Epithelial cell of prostate (primary cell): Measurements from ENCODE around the gene TMEM198.

Source experiments
- DNase-seq: peaks from one replicate; pipeline ENCODE4 v3.0.0-alpha.2; 2011; ENCODE audit warnings: low read depth, low spot score
- H3K27ac ChIP-seq: fragments of 450-650 bp; 2 replicates; pipeline ENCODE4 v1.5.1; 2017; ENCODE audit warnings: mild to moderate bottlenecking

The TMEM198 gene

DNA sequence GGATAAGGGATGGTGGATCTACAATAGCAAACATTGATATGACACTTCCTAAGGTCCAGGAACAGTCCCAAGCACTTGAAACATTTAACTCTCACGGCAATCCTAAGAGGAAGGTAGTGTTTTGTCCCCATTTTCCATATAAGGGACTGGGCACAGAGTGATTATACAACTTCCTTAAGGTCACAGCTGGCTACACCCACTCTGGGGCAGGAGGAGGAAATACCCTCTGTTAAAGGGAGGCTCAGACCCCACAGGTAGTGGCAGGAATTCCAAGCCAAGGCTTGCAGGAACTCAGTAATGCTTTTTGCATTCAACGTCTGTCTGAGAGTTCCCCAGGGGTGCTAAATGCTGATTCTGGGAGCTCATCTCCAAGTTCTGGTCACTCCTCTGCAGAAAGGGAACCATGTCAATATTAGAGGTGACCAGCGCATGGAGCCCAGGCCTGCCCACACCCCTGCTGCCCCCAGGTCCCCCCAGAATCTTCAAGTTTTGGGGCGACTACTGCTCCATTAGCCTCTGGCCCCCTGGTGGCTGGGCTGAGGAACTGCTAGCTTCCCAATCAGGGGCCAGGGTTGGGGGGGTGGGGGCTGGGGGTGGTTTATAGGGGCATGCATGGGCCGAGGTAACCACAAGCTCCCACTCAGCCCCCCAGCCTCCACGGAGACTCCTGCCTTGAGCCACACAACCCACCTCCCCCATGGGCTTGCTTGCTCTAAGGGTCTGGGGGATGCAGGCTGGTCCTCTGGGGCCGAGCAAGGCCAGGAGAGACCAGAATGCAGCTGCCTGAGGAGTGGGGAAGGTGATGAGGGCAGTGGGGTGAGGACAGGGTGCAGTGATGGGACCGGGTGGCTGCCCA, 16.4 kb downstream of the TMEM198 start:
- no peak for DNase-seq
- H3K27ac ChIP-seq, result no peak overlapping the region

DNA sequence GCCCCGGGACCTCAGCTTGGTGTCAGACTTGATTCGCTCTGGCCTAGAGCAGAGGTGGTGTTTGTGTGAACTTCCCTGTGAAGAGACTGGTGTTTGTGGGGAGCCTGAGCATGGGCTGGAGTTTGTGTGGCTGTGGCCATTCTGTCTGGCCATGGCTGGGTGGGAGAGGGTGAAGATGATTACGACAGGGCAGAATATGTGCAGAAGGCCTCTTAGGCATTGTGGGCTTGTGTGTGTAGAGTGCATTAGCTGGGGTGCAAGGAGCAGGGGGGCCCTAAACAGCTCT, 17.0 kb downstream of the TMEM198 start:
- H3K27ac ChIP-seq, result no peak overlapping the region

DNA sequence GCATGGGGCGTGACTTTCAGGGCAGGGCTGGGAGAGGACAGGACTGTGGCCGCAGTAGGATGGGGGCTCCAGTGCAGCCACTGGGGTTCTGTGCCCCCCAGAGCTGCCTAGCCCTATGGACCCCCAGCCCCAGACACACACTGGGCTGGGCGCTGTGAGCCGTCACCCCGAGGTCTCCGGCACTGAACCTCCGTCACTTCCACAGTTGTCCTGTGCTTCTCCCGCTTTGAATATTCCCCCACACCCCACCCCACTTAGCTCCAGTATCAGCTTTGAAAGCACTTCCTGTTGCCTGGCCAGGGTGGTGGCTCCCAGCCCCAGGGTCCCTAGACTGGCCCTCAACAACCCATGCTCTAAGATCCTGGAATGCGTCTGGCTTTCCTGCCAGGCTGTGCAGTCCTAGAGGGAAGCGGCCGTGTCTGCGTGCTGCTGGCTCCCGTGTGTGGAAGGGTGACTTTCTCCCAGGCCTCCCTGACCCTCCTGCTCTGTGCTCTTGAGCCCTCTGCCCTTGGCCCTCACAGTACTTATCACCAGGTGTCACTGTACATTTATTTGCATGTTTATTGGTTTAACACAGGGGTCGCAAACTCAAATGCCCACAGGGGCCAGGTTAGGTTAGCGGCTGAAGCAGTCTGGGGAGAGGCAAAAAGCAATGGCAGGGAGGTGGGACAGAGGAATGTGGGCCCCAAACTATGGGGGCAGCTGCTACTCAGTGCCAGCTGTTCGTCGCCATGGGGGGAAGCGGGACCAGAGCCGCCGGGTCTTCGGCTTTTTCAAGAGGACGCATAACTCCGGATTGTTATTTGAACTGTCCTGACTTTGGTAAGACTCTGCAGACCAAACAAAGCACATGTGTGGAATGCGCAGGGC, 17.6 kb downstream of the TMEM198 start:
- no peak for DNase-seq
- H3K27ac ChIP-seq, result no peak overlapping the region

More for the DNA sequence above, 17.0 kb downstream of the TMEM198 start:
- DNase-seq, result no peak

DNA sequence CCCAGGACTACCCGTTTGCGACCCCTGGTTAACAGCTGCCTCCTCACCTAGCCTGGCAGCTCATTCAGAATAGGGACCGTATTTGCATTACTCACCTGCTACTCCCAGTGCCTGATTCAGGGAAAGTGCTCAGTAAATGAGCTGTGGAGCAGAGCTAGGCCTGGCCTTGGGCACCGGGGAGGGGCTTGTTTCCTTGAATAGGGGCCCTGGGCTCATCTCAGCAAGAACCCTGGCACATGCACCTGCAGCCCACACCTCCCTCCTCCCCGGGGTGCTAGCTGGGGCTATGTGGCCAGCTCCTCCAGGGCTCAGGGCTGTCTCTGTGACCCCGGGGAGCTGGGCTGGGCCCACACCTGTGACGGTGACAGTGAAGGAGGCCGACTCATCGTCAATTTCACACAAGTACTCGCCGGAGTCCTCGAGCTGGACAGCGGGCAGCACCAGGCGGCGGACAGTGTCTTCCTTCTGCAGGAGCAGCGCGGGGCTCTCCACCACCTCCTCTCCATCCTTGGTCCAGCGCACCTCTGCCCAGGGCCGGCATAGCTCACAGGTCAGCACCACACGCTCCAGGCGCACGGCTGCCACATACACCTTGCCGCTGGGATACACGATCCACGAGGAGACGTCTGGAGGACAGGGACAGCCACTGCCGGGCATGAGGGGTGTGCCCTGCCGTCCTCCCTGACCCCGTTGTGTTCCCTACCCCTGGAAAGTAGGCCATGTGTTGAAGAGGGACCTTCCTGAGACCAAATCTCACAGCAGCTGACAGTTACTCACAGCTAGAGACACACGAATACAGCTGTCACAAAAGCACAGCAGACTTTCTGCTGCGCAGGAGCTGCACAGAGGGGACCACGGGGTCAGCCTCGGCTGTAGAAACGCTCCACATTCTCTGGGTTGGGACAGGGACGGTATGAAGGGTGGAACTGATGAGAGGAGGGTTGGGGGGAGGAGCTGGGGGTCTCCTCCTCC, 18.5 kb downstream of the TMEM198 start:
- no peak overlapping the region for H3K27ac ChIP-seq
- DNase-seq, result no peak

DNA sequence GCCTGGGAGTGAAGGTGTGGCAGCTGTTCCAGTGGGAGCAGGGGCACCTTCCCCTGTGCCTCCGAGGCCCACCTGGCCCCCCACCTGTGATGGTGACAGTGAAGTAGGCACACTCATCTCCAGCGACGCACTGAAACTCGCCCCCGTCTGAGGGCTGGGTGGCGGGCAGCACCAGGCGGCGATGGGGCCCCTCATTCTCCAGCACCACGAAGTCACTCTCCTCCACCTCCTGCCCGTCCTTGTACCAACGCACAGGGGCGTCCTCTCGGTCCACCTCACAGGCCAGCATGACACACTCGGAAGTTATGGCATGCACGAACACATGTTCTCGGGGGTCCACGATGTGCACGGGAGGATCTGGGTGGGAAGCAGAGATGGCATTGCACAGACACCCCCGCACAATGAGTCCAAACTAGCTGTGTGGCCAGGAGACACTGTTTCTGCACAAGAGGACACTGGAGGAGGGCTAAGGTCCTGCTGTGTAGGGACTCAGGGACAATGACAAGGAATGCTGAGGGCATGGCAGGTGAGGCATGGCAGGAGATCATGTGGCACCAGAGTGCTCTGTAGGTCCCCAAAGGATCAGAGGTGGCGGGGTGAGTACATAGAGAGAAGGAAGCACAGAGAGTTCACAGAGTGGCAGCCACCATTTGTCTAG, 19.6 kb downstream of the TMEM198 start:
- DNase-seq, result no peak
- no peak overlapping the region for H3K27ac ChIP-seq

DNA sequence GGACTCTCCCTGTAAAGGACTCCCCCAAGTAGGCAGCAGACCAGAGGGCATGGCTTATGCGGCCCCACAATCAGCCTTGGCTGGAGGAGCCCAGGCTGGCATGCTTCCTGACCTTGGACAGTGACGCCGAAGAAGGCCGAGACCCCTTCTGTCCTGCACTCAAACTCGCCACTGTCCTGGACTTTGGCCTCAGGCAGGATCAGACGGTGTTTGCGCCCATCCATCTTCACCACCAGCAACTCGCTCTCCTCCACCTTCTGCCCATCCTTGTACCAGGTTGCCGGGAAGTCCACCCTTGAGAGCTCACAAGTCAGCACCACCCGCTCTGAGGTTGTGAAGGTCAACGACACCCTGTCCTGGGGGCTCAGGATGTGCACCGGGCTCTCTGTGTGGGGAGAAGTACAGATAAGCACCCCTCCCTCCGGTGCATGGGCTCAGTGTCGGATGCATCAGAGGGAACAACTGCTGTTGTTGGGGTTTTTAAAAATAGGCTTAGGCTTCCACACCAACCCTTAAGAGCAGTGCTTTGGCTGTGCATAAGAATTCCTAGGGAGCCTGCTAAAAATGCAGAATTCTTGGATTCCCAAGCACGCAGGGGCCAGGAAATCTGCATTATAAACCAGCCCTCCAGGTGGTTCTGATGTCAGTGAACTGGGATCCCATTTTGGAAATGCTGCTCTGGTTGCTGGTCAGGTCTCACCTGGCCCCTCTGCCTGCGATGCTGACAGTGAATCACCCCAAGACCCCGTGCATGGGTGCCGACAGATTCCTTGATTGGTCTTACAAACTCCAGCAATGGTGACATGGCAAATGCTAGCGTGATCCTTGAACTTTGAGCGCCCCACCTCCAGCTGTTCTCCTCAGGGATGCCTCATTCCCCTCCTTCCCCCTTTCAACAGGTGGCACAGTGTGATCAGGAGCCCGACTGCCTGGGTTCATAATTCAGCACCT, 21.6 kb downstream of the TMEM198 start:
- H3K27ac ChIP-seq, result no peak overlapping the region
- no peak for DNase-seq

DNA sequence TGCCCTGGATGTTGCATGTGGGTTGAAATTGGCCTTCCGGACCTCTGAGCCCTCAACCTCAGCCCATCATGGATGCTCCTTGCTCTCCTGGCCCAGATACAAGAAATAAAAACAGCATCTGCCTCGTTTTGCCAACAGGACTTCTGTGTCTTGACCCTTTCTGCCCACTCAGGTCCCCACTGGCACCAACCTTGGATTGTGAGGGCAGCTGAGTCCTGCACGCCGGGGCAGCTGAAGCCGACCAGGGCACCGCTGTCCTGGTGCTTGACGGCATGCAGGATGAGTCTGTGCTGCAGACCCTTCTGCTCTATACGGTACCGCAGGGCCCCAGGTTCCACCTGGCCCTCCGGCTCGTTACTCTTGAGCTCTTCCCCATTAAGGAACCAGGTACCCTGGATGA, 22.8 kb downstream of the TMEM198 start:
- no peak overlapping the region for H3K27ac ChIP-seq
- no peak for DNase-seq

DNA sequence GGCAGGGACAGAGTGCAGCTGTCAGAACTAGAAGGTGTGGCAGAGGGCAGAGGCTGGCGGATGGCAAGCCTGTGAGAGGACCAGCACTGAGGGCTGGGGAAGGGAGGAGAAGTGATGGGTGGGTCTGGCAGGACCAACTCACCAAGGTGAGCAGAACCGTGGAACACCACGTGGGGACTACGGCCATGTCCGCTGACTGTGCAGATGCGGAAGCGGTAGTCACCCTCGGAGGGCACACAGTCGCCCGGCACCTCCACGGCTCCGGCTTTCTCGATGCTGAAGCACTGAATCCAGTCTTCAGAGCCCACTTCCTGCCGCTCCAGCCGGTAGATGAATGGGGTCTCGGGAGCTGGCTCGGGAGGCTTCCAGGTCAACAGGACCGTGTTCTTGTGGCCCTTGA, 23.3 kb downstream of the TMEM198 start:
- H3K27ac ChIP-seq, result no peak overlapping the region
- DNase-seq, result no peak

DNA sequence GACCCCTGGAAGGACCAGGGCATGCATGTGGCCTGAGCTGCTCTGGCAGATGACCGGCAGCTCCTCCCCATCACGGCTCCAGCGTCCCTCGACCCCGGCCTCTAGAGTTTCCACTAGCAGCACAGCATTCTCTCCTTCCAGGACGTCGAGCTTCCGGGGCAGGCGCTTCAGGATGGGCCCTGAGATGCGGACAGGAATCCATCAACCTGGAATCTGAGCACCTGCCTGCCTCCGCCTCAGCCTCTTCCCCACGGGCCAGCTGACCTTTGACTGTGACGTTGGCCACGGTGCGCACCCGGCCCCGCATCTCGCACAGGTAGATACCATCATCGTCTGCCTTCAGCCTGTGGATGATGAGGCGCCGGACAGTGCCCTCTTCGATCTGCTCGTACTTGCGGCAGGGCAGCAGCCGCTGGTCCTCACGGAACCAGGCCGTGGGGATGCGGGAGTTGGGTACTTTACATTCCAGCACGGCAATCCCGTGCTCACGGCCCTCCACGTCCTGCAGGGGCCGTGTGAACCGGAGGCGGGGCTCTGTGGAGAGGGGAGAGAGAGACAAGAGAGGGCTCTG, 24.0 kb downstream of the TMEM198 start:
- no peak for DNase-seq
- no peak overlapping the region for H3K27ac ChIP-seq

DNA sequence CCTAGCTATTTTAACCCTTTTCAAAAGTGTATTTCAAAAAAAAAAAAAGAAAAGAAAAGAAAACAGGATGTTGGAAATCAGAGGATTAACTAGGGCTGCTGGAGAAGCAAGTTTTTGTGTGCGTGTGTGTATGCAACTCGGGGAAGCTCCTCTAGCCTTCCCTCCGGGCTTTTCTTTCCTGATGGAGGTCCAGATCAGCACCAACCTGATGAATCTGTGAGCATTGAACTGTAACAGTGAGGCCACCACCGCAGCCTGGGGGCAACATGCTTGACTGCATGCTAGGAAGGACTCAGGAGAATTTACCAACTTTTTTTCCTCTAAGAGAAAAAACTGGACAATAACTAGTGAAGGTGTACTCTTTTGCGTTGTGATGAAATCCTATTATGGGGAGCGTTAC, 25.2 kb downstream of the TMEM198 start:
- H3K27ac ChIP-seq, result no peak overlapping the region
- no peak for DNase-seq

DNA sequence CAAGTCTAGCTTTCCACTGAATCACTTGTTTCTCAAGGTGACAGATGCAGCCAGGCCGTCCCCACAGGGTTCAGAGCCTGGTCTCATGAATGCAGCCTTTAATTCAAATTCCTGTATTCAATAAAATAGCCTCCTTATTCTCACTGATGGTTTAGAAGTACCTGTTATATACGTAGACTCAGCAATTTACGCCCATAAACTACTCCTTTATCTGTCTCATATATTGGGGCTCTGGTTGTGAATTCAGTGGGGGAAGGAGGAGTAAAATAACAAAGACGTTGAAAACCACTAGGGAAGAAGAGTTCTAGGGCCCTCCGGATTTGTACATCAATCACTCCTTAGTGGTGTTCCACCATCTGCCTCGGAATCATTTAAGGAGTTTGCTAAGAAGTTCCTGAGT, 25.8 kb downstream of the TMEM198 start:
- no peak overlapping the region for H3K27ac ChIP-seq
- no peak for DNase-seq

DNA sequence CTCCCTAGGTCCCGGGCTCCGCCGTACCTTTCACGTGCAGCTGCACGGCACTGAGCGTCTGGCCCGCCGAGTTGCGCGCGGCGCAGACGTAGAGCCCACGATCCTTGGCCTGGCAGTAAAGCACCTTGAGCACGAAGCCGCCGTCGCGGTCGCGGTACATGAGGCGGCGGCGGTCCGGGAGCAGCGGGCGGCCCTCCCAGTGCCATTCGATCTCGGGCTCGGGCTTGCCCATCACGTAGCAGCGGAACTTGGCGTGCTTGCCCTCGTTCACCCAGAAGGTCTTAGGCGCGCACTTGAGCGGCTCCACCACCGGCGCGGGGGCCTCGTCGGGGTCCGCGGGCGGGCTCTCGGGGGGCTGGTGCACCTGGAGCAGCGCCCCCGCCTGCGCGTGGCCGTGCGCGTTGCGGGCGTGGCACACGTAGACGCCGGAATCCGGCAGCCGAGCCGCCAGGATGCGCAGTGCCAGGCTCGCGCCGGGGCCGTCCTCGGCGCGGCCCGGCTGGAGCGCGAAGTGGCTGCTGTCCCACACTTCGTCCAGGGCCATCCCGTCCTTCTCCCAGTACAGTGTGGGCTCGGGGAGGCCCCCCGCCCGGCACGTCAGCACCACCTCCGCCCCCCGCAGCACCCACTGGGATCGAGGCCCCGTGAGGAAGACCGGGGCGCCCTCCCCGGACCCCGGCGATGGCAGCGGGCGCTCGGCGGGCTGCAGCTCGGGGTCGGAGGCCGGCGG, 26.5 kb downstream of the TMEM198 start:
- no peak for DNase-seq
- peak overlapping the region; percentile 43 for H3K27ac ChIP-seq

DNA sequence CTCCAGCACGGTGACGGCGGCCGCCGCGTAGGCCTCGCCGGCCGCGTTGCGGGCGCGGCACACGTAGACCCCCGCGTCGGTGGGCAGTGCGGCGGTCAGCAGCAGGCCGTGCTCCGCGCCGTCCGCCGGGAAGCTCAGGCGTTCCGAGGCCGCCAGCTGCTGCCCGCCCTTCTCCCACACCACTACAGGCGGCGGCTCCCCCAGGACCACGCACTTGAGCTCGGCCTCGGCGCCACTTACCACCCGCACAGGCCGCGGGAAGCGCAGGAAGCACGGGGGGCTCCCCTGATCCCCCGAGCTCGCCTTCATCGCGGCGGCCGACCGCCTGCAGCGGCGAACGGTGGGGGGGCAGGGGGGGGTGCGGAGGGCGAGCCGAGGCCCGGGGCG, 27.1 kb downstream of the TMEM198 start:
- DNase-seq, result no peak
- H3K27ac ChIP-seq, result peak overlapping the region; percentile 43

DNA sequence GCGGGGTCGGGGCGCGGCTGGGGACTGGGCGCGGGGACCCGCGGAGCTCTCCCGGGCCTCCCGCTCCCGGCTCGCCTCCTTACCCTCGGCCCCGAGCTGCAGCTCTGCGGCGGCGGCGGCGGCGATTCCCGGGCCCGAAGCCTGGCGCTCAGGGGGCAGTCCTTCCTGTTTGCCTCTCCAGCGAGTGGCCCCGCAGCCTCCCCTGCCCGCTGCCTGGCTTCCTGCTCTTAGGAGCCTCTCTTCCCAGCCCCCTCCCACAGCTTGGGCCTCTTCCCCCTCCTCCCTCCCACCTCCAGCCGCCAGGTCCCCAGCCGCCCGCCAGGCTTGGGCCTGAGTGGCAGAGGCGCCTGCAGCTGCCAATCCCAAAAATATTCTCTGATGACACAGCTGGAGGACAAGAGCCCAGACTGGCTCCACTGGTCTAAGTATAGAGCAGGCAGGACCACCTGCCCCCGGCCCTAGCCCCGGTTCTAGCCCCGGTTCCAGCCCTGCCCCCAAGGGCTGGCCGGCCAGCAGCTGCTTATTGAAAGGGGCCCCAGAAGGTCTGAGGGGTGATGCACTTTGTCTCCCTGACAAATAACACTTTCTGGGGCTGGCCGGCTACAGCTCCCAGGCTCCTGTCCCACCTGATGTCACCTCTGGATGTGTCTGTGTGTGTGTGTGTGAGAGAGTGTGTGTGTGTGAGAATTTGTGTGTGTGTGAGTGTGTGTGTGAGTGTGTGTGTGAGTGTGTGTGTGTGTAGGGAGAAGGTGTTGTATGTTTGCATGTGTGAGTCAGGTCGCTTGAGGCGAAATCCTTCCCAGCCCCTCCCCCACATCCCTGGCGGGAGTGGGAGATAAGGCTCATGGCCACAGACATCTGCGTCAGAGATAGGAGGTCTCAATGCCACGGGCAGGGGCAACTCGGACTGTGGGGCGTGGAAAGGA, 27.7 kb downstream of the TMEM198 start, which contains the start of gene OBSL1:
Gene OBSL1, minus strand, starts transcription at position 229 of the 926 bp plus-strand sequence. CDS start 307 bp downstream, outside the sequence.
- peak within 1 kb of the TSS; percentile 43 for H3K27ac ChIP-seq
- peak; percentile 41 for DNase-seq

DNA sequence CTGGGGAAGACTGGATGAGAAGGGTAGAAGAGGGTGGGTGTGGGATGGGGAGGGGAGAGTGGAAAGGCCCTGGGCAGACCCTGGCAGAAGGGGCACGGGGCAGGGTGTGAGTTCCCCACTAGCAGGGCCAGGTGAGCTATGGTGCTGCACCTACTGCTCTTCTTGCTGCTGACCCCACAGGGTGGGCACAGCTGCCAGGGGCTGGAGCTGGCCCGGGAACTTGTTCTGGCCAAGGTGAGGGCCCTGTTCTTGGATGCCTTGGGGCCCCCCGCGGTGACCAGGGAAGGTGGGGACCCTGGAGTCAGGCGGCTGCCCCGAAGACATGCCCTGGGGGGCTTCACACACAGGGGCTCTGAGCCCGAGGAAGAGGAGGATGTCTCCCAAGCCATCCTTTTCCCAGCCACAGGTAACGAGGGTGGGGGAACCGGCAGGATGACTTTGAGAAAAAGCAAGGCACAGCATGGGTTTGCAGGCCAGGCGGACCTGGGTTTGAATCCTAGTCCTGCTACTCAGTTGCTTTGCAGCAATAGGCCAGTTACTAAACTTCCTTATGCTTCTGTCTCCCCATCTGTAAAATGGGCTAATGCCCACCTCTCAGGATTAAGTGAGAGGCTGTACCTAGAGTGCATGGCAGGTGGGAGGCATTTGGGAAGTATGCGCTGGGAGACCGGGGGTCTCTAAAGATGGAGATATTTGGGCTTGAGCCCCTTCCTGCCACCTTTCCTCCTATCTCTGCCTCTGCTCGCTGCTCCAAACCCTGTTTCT, 28.6 kb downstream of the TMEM198 start, which contains the start of gene INHA:
Gene INHA, plus strand, starts transcription at position 74 of the 765 bp plus-strand sequence. Its CDS starts 65 bp downstream, at position 139.
- peak within 1 kb of the TSS; percentile 43 for H3K27ac ChIP-seq

DNA sequence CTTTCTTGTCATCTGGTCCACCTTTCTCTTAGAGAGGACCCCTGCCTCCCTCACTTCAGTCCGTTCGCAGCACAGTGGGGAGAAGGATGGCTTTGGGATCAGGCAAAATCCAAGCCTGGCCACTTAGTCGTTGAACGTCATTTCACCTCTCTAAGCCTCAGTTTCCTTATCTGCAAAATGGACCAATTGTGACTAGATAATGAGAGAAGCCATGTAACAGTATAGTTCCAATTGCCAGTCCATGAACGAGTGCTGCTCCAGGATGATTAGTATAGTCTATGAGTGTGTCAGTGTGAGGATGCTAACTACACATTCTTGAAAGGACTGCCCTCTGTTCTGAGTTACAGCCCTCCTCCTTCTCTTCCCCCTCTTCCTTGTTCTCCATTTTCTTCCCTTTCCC, 29.3 kb downstream of the TMEM198 start:
- no peak for DNase-seq
- no peak overlapping the region for H3K27ac ChIP-seq

More for the DNA sequence above, 28.6 kb downstream of the TMEM198 start, which contains the start of gene INHA:
- no peak for DNase-seq
